Type B pancreatic cell (in vitro differentiated cells): Measurements from ENCODE around the gene TUBGCP6. TPM values are rescaled to one million over a fixed set of nuclear protein-coding genes. Genes with fewer than 3 reads are reported as not detected.

Source experiments
- DNase-seq: peaks from one replicate; pipeline ENCODE4 v3.0.0; 2021; ENCODE audit warnings: mixed read lengths; ENCODE audit not compliant: unreplicated experiment; ENCODE audit errors: extremely low spot score
- H3K27ac Mint-ChIP-seq: 2 replicates; pipeline ENCODE4 v1.8.0; 2021; ENCODE audit warnings: mild to moderate bottlenecking, mixed read lengths
- H3K27me3 Mint-ChIP-seq: 2 replicates; pipeline ENCODE4 v1.8.0; 2021; ENCODE audit warnings: mixed read lengths
- H3K36me3 Mint-ChIP-seq: 2 replicates; pipeline ENCODE4 v1.8.0; 2021; ENCODE audit warnings: mixed read lengths
- H3K4me1 Mint-ChIP-seq: one replicate; pipeline ENCODE4 v1.8.0; 2021; ENCODE audit warnings: mixed read lengths; ENCODE audit not compliant: unreplicated experiment
- H3K4me3 Mint-ChIP-seq: 2 replicates; pipeline ENCODE4 v1.8.0; 2021; ENCODE audit warnings: mild to moderate bottlenecking, mixed read lengths
- H3K9me3 Mint-ChIP-seq: 2 replicates; pipeline ENCODE4 v1.8.0; 2021; ENCODE audit warnings: mixed read lengths
- total RNA-seq: library from RNA; stranded (reverse); gene quantifications from 2 replicates; pipeline ENCODE4 v1.2.1, GENCODE V29; 2021; ENCODE audit warnings: low replicate concordance
- TF ChIP-seq, protein P1 (sequence below): fragments of 200-600 bp; sonication (generic); conservative IDR thresholded peaks from 2 replicates; pipeline ENCODE4 v1.5.0; 2021; ENCODE audit warnings: antibody characterized with exemption, mild to moderate bottlenecking

TUBGCP6 gene
- total RNA-seq, 1 donor from 2014 or later = 51.4 TPM

DNA sequence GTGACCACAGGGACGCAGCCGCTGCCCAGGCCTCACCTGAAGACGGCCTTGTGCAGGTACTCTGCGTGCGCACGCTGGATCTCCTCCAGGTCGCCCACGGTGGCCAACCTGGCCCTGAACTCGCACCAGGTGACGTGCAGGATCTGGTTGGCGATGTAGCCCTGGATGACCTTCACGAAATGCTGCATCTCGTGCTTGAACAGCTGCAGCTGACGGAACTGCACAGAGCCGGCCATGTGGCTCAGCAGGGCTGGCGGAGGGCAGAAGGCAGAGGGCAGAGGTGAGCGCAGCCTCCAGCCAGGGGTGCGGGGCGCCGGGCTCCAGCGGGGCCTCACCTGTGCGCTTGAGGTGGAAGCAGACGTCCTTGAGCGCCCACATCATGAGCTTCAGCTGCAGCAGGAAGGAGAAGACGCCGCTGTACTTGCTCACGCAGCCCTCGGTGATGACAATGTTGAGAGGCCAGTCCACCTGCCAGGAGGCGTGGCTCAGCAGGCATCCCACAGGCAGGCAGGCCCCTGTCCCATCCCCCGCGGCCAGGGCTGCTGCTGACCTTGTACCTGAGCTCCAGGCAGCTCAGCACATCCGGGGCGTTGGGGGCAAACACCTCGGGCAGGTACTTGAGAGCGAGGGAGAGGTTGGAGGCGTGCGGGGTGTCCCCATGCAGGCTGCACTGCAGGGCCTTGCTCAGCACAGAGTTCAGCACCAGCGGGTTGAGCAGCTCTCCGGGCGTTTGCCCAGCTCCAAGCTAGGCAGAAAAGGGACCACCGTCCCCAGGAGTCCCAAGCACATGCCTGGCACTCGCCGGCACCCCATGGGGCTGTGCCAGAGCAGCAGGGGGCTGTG lies 26.4 kb downstream of the TUBGCP6 start:
- TF ChIP-seq, protein P1, sequence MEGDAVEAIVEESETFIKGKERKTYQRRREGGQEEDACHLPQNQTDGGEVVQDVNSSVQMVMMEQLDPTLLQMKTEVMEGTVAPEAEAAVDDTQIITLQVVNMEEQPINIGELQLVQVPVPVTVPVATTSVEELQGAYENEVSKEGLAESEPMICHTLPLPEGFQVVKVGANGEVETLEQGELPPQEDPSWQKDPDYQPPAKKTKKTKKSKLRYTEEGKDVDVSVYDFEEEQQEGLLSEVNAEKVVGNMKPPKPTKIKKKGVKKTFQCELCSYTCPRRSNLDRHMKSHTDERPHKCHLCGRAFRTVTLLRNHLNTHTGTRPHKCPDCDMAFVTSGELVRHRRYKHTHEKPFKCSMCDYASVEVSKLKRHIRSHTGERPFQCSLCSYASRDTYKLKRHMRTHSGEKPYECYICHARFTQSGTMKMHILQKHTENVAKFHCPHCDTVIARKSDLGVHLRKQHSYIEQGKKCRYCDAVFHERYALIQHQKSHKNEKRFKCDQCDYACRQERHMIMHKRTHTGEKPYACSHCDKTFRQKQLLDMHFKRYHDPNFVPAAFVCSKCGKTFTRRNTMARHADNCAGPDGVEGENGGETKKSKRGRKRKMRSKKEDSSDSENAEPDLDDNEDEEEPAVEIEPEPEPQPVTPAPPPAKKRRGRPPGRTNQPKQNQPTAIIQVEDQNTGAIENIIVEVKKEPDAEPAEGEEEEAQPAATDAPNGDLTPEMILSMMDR = no peak
- Mint-ChIP-seq H3K4me1 (no peaks in the 10 kb centered on the region), H3K27me3 (no peaks in the 10 kb centered on the region), H3K36me3 (peaks cover 7% of the 10 kb centered on the region), H3K9me3 (no peaks in the 10 kb centered on the region), H3K4me3 (no peak overlapping the region), H3K27ac (no peak overlapping the region)
- no peak for DNase-seq

- Mint-ChIP-seq H3K4me1 (no peaks in the 10 kb centered on the region), H3K27me3 (no peaks in the 10 kb centered on the region), H3K36me3 (peaks cover 14% of the 10 kb centered on the region), H3K9me3 (no peaks in the 10 kb centered on the region), H3K27ac (no peak overlapping the region), H3K4me3 (no peak overlapping the region)
- TF ChIP-seq, protein P1 = no peak
- no peak for DNase-seq
These were observed 27.2 kb downstream of the TUBGCP6 start for GRCh38 chr22:50217543-50218152.

DNA sequence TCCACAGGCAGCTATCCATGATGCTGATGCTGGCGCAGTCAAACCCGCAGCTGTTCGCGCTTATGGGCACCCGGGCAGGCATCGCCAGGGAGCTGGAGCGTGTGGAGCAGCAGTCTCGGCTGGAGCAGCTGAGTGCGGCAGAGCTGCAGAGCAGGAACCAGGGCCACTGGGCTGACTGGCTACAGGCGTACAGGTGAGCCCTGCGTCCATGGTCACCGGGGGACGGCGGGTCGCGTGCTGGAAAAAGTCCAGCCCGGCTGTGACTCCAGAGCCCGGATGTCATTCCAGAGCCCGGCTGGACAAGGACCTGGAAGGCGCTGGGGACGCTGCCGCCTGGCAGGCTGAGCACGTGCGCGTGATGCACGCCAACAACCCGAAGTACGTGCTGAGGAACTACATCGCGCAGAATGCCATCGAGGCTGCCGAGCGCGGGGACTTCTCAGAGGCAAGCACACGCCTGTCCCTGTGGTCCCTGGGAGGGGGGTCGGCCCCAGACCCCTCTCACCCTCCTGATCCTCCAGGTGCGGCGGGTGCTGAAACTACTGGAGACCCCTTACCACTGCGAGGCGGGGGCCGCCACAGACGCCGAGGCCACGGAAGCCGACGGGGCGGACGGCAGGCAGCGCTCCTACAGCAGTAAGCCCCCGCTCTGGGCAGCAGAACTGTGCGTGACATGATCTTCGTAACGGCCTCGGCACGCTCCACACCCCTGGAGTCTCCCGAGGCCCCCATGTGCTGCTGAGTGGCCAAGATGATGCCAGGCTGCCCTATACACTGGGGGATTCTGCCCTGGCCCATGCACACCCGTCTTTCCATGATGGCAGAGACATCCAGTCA lies 27.9 kb downstream of the TUBGCP6 start:
- Mint-ChIP-seq H3K4me3 (no peak overlapping the region), H3K27me3 (no peaks in the 10 kb centered on the region), H3K27ac (no peak overlapping the region), H3K9me3 (no peaks in the 10 kb centered on the region), H3K36me3 (peaks cover 18% of the 10 kb centered on the region), H3K4me1 (no peaks in the 10 kb centered on the region)
- no peak for DNase-seq
- TF ChIP-seq, protein P1 = no peak

DNA sequence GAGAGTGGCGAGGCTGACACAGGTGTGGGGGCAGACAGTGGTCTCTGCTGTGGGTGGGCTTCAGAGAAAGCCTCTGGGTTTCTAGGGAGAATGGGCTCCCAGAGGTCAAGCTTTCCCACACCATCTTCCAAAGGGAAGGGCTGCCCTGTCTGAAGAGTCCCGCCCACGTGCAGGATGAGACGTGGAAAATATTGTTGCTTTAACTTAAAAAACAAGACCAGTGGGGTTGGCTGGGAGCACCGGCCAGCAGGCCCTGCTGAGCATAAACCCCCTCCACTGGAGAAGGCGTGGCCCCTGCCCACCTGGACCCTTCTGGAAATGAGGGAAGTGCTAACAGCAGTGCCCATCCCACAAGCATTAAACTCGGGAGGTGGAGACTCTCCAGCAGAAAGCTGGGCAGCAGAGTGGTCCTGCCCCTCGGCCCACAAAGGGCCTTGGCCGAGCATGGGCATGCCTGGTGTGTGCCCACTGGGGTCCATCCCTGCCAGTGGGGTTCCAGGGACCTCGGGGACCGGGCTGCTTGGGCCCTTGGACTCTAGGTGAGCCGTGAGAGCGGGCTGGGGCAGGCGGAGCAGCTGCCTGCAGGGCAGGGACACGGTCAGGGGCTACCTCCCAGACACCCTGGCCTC lies 28.7 kb downstream of the TUBGCP6 start:
- no peaks in the 10 kb centered on the region for H3K27me3 Mint-ChIP-seq
- H3K36me3 Mint-ChIP-seq = peaks cover 18% of the 10 kb centered on the region
- no peak overlapping the region for H3K27ac Mint-ChIP-seq
- no peaks in the 10 kb centered on the region for H3K9me3 Mint-ChIP-seq
- H3K4me1 Mint-ChIP-seq = no peaks in the 10 kb centered on the region
- no peak overlapping the region for H3K4me3 Mint-ChIP-seq
- no peak for DNase-seq
- TF ChIP-seq, protein P1 = no peak

DNA sequence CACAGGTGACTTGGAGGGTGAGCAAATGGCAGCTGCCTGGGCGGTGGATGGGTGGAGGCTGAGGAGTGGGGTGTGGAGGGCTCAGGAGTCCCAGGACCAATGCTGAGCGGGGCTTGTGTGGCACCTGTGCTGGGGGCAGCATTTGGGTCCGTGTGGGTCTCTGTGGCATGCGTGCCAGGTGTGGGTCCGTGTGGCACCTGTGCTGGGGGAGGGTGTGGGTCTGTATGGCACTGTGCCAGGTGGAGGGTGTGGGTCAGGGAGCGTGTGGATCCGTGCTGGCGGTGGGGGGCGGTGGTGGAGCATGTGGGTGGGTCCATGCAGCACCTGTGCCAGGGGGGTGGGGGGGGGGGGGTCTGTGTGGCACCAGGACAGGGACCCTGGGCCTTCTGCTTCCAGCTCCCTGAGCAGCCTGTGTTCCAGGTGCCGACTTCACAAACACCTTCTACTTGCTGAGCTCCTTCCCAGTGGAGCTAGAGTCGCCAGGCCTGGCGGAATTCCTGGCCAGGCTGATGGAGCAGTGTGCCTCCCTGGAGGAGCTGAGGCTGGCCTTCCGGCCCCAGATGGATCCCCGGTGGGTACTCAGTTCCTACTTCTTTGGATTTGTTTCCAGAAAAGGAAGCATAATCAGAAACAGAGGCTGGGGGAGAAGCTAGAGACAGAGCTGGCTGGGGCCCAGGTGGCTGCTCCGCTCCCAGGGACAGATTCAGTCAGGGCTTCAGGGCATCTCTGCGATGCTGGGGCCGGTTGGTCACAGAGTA lies 29.3 kb downstream of the TUBGCP6 start:
- Mint-ChIP-seq H3K27ac (no peak overlapping the region), H3K27me3 (no peaks in the 10 kb centered on the region), H3K9me3 (no peaks in the 10 kb centered on the region), H3K4me3 (no peak overlapping the region), H3K4me1 (no peaks in the 10 kb centered on the region), H3K36me3 (peaks cover 18% of the 10 kb centered on the region)
- TF ChIP-seq, protein P1 = no peak
- DNase-seq = no peak
